Measurements from ENCODE around the gene PCDHGA2.
"Not testable (repeated sequence)": the region's sequence is repeated elsewhere in the genome, so short reads cannot be mapped to it uniquely, and the experiment has no call there.

The PCDHGA2 gene

GRCh38 chr5:141343953-141344463 is 5.4 kb downstream of the PCDHGA2 start:
- no peak for TF ChIP-seq CTCF (IDR thresholded peaks at IDR 0.05; ENCODE audit: unreplicated experiment in 3 of 3)
- Mint-ChIP-seq H3K4me1 (no peaks in the 10 kb centered on the region), H3K27ac (no peak overlapping the region), H3K4me3 (no peak overlapping the region), H3K9me3 (peaks cover 70% of the 10 kb centered on the region), H3K36me3 (ENCODE audit: low read depth) (peaks cover 22% of the 10 kb centered on the region), H3K27me3 (ENCODE audit: low read depth) (peaks cover 4% of the 10 kb centered on the region)

GRCh38 chr5:141345327-141345726 is 6.8 kb downstream of the PCDHGA2 start:
- TF ChIP-seq CTCF (IDR thresholded peaks at IDR 0.05; ENCODE audit: unreplicated experiment in 3 of 3): no peak

GRCh38 chr5:141346017-141346416 is 7.5 kb downstream of the PCDHGA2 start:
- H3K4me1 Mint-ChIP-seq; H3K27ac Mint-ChIP-seq; H3K27me3 Mint-ChIP-seq (ENCODE audit: low read depth); H3K4me3 Mint-ChIP-seq: not testable (repeated sequence)
- Mint-ChIP-seq H3K36me3 (ENCODE audit: low read depth) (peaks cover 25% of the 10 kb centered on the region), H3K9me3 (peaks cover 75% of the 10 kb centered on the region)

More at GRCh38 chr5:141345327-141345726, 6.8 kb downstream of the PCDHGA2 start:
- Mint-ChIP-seq H3K27me3 (ENCODE audit: low read depth) (peaks cover 4% of the 10 kb centered on the region), H3K4me1 (no peaks in the 10 kb centered on the region), H3K27ac (no peak overlapping the region), H3K4me3 (no peak overlapping the region), H3K9me3 (peaks cover 76% of the 10 kb centered on the region), H3K36me3 (ENCODE audit: low read depth) (peaks cover 24% of the 10 kb centered on the region)

- Mint-ChIP-seq H3K27me3 (ENCODE audit: low read depth) (peaks cover 3% of the 10 kb centered on the region), H3K4me3 (peak within 1 kb of the TSS in 1 of 3 experiments; percentile 45), H3K27ac (no peak within 1 kb of the TSS), H3K36me3 (ENCODE audit: low read depth) (peaks cover 26% of the 10 kb centered on the region), H3K9me3 (peaks cover 54% of the 10 kb centered on the region), H3K4me1 (no peaks in the 10 kb centered on the region)
- TF ChIP-seq CTCF (IDR thresholded peaks at IDR 0.05; ENCODE audit: unreplicated experiment in 3 of 3): no peak
Measured at GRCh38 chr5:141349917-141350619, 11.5 kb downstream of the PCDHGA2 start, which contains the start of gene PCDHGB1. TSS of gene PCDHGB1 (plus strand) at chr5:141350099. CDS start at chr5:141350261, 162 bp downstream.

GRCh38 chr5:141351591-141351990 is 13.0 kb downstream of the PCDHGA2 start:
- peaks cover 58% of the 10 kb centered on the region for H3K9me3 Mint-ChIP-seq
- peaks cover 35% of the 10 kb centered on the region for H3K36me3 Mint-ChIP-seq (ENCODE audit: low read depth)
- peaks cover 2% of the 10 kb centered on the region for H3K27me3 Mint-ChIP-seq (ENCODE audit: low read depth)
- no peaks in the 10 kb centered on the region for H3K4me1 Mint-ChIP-seq
- H3K27ac Mint-ChIP-seq: no peak overlapping the region
- H3K4me3 Mint-ChIP-seq: no peak overlapping the region
- no peak for TF ChIP-seq CTCF (IDR thresholded peaks at IDR 0.05; ENCODE audit: unreplicated experiment in 3 of 3)

- peaks cover 37% of the 10 kb centered on the region for H3K36me3 Mint-ChIP-seq (ENCODE audit: low read depth)
- no peak for TF ChIP-seq CTCF (IDR thresholded peaks at IDR 0.05; ENCODE audit: unreplicated experiment in 3 of 3)
- peaks cover 52% of the 10 kb centered on the region for H3K9me3 Mint-ChIP-seq
- no peak within 1 kb of the TSS for H3K27ac Mint-ChIP-seq
- H3K4me3 Mint-ChIP-seq: no peak within 1 kb of the TSS
- peaks cover 4% of the 10 kb centered on the region for H3K27me3 Mint-ChIP-seq (ENCODE audit: low read depth)
- no peaks in the 10 kb centered on the region for H3K4me1 Mint-ChIP-seq
Measured at GRCh38 chr5:141354900-141355469, 16.4 kb downstream of the PCDHGA2 start, which contains the start of gene PCDHGA4. TSS of gene PCDHGA4 (plus strand) at chr5:141355021. CDS start at chr5:141355108, 87 bp downstream.
